Measurements from ENCODE around the gene HTR1D. TPM values are rescaled to one million over a fixed set of nuclear protein-coding genes. Genes with fewer than 3 reads are reported as not detected.
A peak's percentile ranks its signal among the peaks of the same experiment; 100 is the strongest.
"Not testable (repeated sequence)": the region's sequence is repeated elsewhere in the genome, so short reads cannot be mapped to it uniquely, and the experiment has no call there.

Gene HTR1D
- total RNA-seq = under 1 TPM in 1 of 4 donors, not detected in 3; 0.46 TPM

- TF ChIP-seq EP300 (IDR thresholded peaks at IDR 0.05) (no peak), POLR2A (IDR thresholded peaks at IDR 0.05) (no peak), POLR2AphosphoS5 (IDR thresholded peaks at IDR 0.05) (no peak), CTCF (IDR thresholded peaks at IDR 0.05) (no peak)
- Histone ChIP-seq H3K36me3 (no peaks in the 10 kb centered on the region), H3K4me3 (peak within 1 kb of the TSS in 1 of 2 donors; percentile 51), H3K4me1 (peaks cover 0 to 16% (median 11%) of the 10 kb centered on the region in 3 donors), H3K27ac (no peak within 1 kb of the TSS), H3K27me3 (peaks cover 76% of the 10 kb centered on the region), H3K9me3 (no peaks in the 10 kb centered on the region)
- 19 to 46% methylated on average over 3 to 4 of the region's 45 CpGs for WGBS, 2 donors (ENCODE audit: low coverage in 1 of 2)
- no peak for ATAC-seq
Measured at GRCh38 chr1:23217421-23218115, at the start of gene HTR1D. HTR1D (minus strand) TSS chr1:23217502; CDS start chr1:23194219, 23,283 bp downstream.

GRCh38 chr1:23263380-23263887 lies 46.1 kb upstream of the HTR1D start:
- TF ChIP-seq CTCF (IDR thresholded peaks at IDR 0.05) = no peak
- no peak for TF ChIP-seq POLR2A (IDR thresholded peaks at IDR 0.05)
- no peak for TF ChIP-seq EP300 (IDR thresholded peaks at IDR 0.05)
- no peak for TF ChIP-seq POLR2AphosphoS5 (IDR thresholded peaks at IDR 0.05)
- no peaks in the 10 kb centered on the region for H3K27me3 ChIP-seq
- 63 to 75% methylated on average over 1 to 3 of the region's 3 CpGs for WGBS, 2 donors (ENCODE audit: low coverage in 1 of 2)
- ATAC-seq = no peak
- no peaks in the 10 kb centered on the region for H3K9me3 ChIP-seq
- H3K4me3 ChIP-seq = no peak overlapping the region
- no peak overlapping the region for H3K27ac ChIP-seq
- no peaks in the 10 kb centered on the region for H3K4me1 ChIP-seq
- H3K36me3 ChIP-seq = no peaks in the 10 kb centered on the region

- H3K4me3 ChIP-seq, H3K9me3 ChIP-seq, ATAC-seq, H3K4me1 ChIP-seq, H3K36me3 ChIP-seq, H3K27ac ChIP-seq, H3K27me3 ChIP-seq: not testable (repeated sequence)
- WGBS, 2 donors (ENCODE audit: low coverage in 1 of 2) = 100% methylated on average over 1 of the region's 2 CpGs; no CpG with 5 or more reads in 1 of the 2 donors
Measured at GRCh38 chr1:23258082-23258481, 40.8 kb upstream of the HTR1D start.

GRCh38 chr1:23257371-23257770 lies 40.1 kb upstream of the HTR1D start:
- H3K27ac ChIP-seq, H3K36me3 ChIP-seq, H3K9me3 ChIP-seq, H3K4me1 ChIP-seq, H3K4me3 ChIP-seq, H3K27me3 ChIP-seq, ATAC-seq: not testable (repeated sequence)
- no CpG with 5 or more reads among the region's 34 CpGs for WGBS, 2 donors (ENCODE audit: low coverage in 1 of 2)

GRCh38 chr1:23254584-23254983 lies 37.3 kb upstream of the HTR1D start:
- WGBS, 2 donors (ENCODE audit: low coverage in 1 of 2) = 76 to 90% methylated on average over 4 to 5 of the region's 5 CpGs
- no peak overlapping the region for H3K4me3 ChIP-seq
- no peaks in the 10 kb centered on the region for H3K9me3 ChIP-seq
- TF ChIP-seq POLR2AphosphoS5 (IDR thresholded peaks at IDR 0.05) (no peak), CTCF (IDR thresholded peaks at IDR 0.05) (no peak), EP300 (IDR thresholded peaks at IDR 0.05) (no peak)
- H3K36me3 ChIP-seq = no peaks in the 10 kb centered on the region
- H3K27ac ChIP-seq = no peak overlapping the region
- H3K4me1 ChIP-seq = no peaks in the 10 kb centered on the region
- ATAC-seq = no peak
- H3K27me3 ChIP-seq = no peaks in the 10 kb centered on the region

- no peak overlapping the region for H3K27ac ChIP-seq
- H3K36me3 ChIP-seq = no peaks in the 10 kb centered on the region
- H3K4me1 ChIP-seq = no peaks in the 10 kb centered on the region
- WGBS, 2 donors (ENCODE audit: low coverage in 1 of 2) = 88 to 91% methylated on average over 1 of the region's 1 CpG
- ATAC-seq = no peak
- no peaks in the 10 kb centered on the region for H3K9me3 ChIP-seq
- H3K27me3 ChIP-seq = no peaks in the 10 kb centered on the region
- H3K4me3 ChIP-seq = no peak overlapping the region
- TF ChIP-seq POLR2A (IDR thresholded peaks at IDR 0.05) (no peak), CTCF (IDR thresholded peaks at IDR 0.05) (no peak), EP300 (IDR thresholded peaks at IDR 0.05) (no peak), POLR2AphosphoS5 (IDR thresholded peaks at IDR 0.05) (no peak)
Measured at GRCh38 chr1:23251812-23252211, 34.5 kb upstream of the HTR1D start.
